ENCODE data around the gene RNASE13. TPM values are rescaled to one million over a fixed set of nuclear protein-coding genes. Genes with fewer than 3 reads are reported as not detected.

The RNASE13 gene
- total RNA-seq, 1 experiment from 2014 or later = not detected

GRCh38 chr14:21073921-21074320 lies 39.3 kb upstream of the RNASE13 start:
- intact Hi-C loops (cut with micrococcal nuclease; ENCODE audit: unreplicated experiment) = no loop called here
- Histone ChIP-seq H3K27ac (no peak overlapping the region), H3K79me2 (ENCODE audit: low read depth) (no peaks in the 10 kb centered on the region), H3K9me2 (ENCODE audit: insufficient read depth) (no peaks in the 10 kb centered on the region), H4K20me1 (ENCODE audit: insufficient read depth) (no peaks in the 10 kb centered on the region), H3K4me2 (no peak overlapping the region), H3K4me1 (replicated peaks; ENCODE audit: insufficient read depth) (no peaks in the 10 kb centered on the region), H2AFZ (no peak overlapping the region), H3F3A (ENCODE audit: insufficient read depth, low read depth) (no peaks in the 10 kb centered on the region), H3K4me3 (no peak overlapping the region), H3K27me3 (ENCODE audit: insufficient read depth, low read depth) (no peaks in the 10 kb centered on the region; the same call in 1 of the 2 replicates), H3K36me3 (ENCODE audit: low read depth) (no peaks in the 10 kb centered on the region), H3K9me3 (ENCODE audit: insufficient read depth, low read depth) (no peaks in the 10 kb centered on the region)
- BruUV-seq (replicated peaks) = no TSS peak
- CTCF ChIA-PET = no interaction called here
- TF ChIP-seq EZH2 (IDR thresholded peaks at IDR 0.05; ENCODE audit: low read depth) (no peak), CTCF (conservative IDR thresholded peaks at IDR 0.05) (no peak)
- POLR2A ChIA-PET (ENCODE audit: unreplicated experiment) = no interaction called here
- no peak for DNase-seq

- no peak for TF ChIP-seq EZH2 (IDR thresholded peaks at IDR 0.05; ENCODE audit: low read depth)
- TF ChIP-seq CTCF (conservative IDR thresholded peaks at IDR 0.05) = no peak
- intact Hi-C loops (cut with micrococcal nuclease; ENCODE audit: unreplicated experiment) = no loop called here
- Histone ChIP-seq H3K4me2 (no peak overlapping the region), H3K4me1 (replicated peaks; ENCODE audit: insufficient read depth) (no peaks in the 10 kb centered on the region), H2AFZ (no peak overlapping the region), H3K79me2 (ENCODE audit: low read depth) (no peaks in the 10 kb centered on the region), H3K27ac (no peak overlapping the region), H3F3A (ENCODE audit: insufficient read depth, low read depth) (no peaks in the 10 kb centered on the region), H3K27me3 (ENCODE audit: insufficient read depth, low read depth) (no peaks in the 10 kb centered on the region; the same call in 1 of the 2 replicates), H3K9me3 (ENCODE audit: insufficient read depth, low read depth) (no peaks in the 10 kb centered on the region), H4K20me1 (ENCODE audit: insufficient read depth) (no peaks in the 10 kb centered on the region), H3K9me2 (ENCODE audit: insufficient read depth) (no peaks in the 10 kb centered on the region), H3K36me3 (ENCODE audit: low read depth) (no peaks in the 10 kb centered on the region), H3K4me3 (no peak overlapping the region)
- no peak for DNase-seq
- ChIA-PET POLR2A (ENCODE audit: unreplicated experiment) (no interaction called here), CTCF (no interaction called here)
- BruUV-seq (replicated peaks) = no TSS peak
Observed at GRCh38 chr14:21072781-21073339, 38.3 kb upstream of the RNASE13 start.

- intact Hi-C loops (cut with micrococcal nuclease; ENCODE audit: unreplicated experiment) = no loop called here
- Histone ChIP-seq H3K4me2 (peak overlapping the region; percentile 83), H3K27me3 (ENCODE audit: insufficient read depth, low read depth) (no peaks in the 10 kb centered on the region; the same call in none of the 2 replicates), H3K4me3 (peak overlapping the region; percentile 64; the same call in 1 of the 2 replicates), H3K9me3 (ENCODE audit: insufficient read depth, low read depth) (no peaks in the 10 kb centered on the region), H2AFZ (no peak overlapping the region), H3K36me3 (ENCODE audit: low read depth) (no peaks in the 10 kb centered on the region), H3K27ac (no peak overlapping the region), H4K20me1 (ENCODE audit: insufficient read depth) (no peaks in the 10 kb centered on the region), H3K4me1 (replicated peaks; ENCODE audit: insufficient read depth) (no peaks in the 10 kb centered on the region), H3K79me2 (ENCODE audit: low read depth) (no peaks in the 10 kb centered on the region), H3K9me2 (ENCODE audit: insufficient read depth) (no peaks in the 10 kb centered on the region), H3F3A (ENCODE audit: insufficient read depth, low read depth) (no peaks in the 10 kb centered on the region)
- TSS peak; percentile 39 for BruUV-seq (replicated peaks)
- TF ChIP-seq EZH2 (IDR thresholded peaks at IDR 0.05; ENCODE audit: low read depth) (no peak), CTCF (conservative IDR thresholded peaks at IDR 0.05) (no peak)
- ChIA-PET POLR2A (ENCODE audit: unreplicated experiment) (interaction anchor here (0.6 to 0.7 kb wide), 3 partner anchors 55 to 165 kb away, joined by 5 to 16 read pairs (median 16); no protein-coding TSS in a partner anchor), CTCF (interaction anchor here (0.6 to 1.2 kb wide), 5 partner anchors 24 to 365 kb away, joined by 3 to 7 read pairs (median 5); partner anchors contain the start of gene RNASE1)
- no peak for DNase-seq
Observed at GRCh38 chr14:21072031-21072473, 37.4 kb upstream of the RNASE13 start.

All from PC-9 (cell line).